Measurements from ENCODE around the gene C1QTNF4. TPM values are rescaled to one million over a fixed set of nuclear protein-coding genes. Genes with fewer than 3 reads are reported as not detected.

C1QTNF4 gene
- total and polyA plus RNA-seq, 2 of the 4 experiments (the other 2 are of a cell fraction), result 0.12 TPM; not detected in 1

- DNase-seq (peak; percentile 24), ATAC-seq (ENCODE audit: low read depth) (peak; percentile 13; the same call in 1 of the 2 replicates)
- H3K18ac ChIP-seq (ENCODE audit: low read depth, low read length), result no peak overlapping the region
- no peaks in the 10 kb centered on the region for H3K79me1 ChIP-seq (ENCODE audit: low read depth in 1 of 2, low read length in 2 of 2)
- H3K23ac ChIP-seq (ENCODE audit: low read depth, low read length), result peak overlapping the region; percentile 35; the same call in 1 of the 2 replicates
- H2BK5ac ChIP-seq (ENCODE audit: low read depth, low read length, poor library complexity, severe bottlenecking), result peak overlapping the region; percentile 7
- no peaks in the 10 kb centered on the region for H3K27me3 ChIP-seq (ENCODE audit: control insufficient read depth, insufficient read depth, low read length)
- peaks cover 6% of the 10 kb centered on the region for H3K9me1 ChIP-seq (ENCODE audit: insufficient read depth, low read length)
- peak overlapping the region; percentile 55 for H3K4ac ChIP-seq (ENCODE audit: low read depth, low read length)
- no peak overlapping the region for H3K4me3 ChIP-seq (ENCODE audit: insufficient read depth, low read depth, low read length)
- H2BK120ac ChIP-seq (ENCODE audit: low read depth, low read length), result no peak overlapping the region; the same call in 1 of the 2 replicates
- no CpG with 5 or more reads among the region's 5 CpGs for WGBS, 2 experiments (ENCODE audit: extremely low coverage in 2 of 2, insufficient read length in 1 of 2)
- no TSS peak for BruUV-seq (replicated peaks)
- in situ Hi-C loops (cut with MboI; ENCODE audit: low sequenced_read_pairs), result no loop called here
- no peak overlapping the region for H2BK15ac ChIP-seq (ENCODE audit: low read depth, low read length)
- no peak overlapping the region; the same call in 1 of the 2 replicates for H3K4me2 ChIP-seq (ENCODE audit: low read depth, low read length)
- intact Hi-C loops (cut with micrococcal nuclease), result loop anchor here (1.0 kb wide), 1 partner anchor 53 kb away; the partner anchor contains the start of gene CELF1
- no peaks in the 10 kb centered on the region for H3K9me3 ChIP-seq (ENCODE audit: control insufficient read depth, insufficient read depth, low read length)
- peaks cover 4% of the 10 kb centered on the region; the same call in 1 of the 2 replicates for H3K36me3 ChIP-seq (ENCODE audit: control insufficient read depth, insufficient read depth, low read length)
- no peak overlapping the region for H2AK9ac ChIP-seq (replicated peaks; ENCODE audit: low read depth, low read length, poor library complexity)
- H3K27ac ChIP-seq (ENCODE audit: insufficient read depth, low read length), result no peak overlapping the region
- dilution Hi-C loops (cut with HindIII; ENCODE audit: low sequenced_read_pairs, unreplicated experiment), result no loop called here
- no peak overlapping the region; the same call in 1 of the 2 replicates for H4K5ac ChIP-seq (ENCODE audit: low read depth, low read length)
- H3K14ac ChIP-seq (replicated peaks; ENCODE audit: low read depth, low read length), result peak overlapping the region; percentile 38; the same call in 1 of the 2 replicates
- peak overlapping the region in 1 of 2 experiments; percentile 38; a peak in 1 of 4 replicates for H4K8ac ChIP-seq (ENCODE audit: low read depth in 2 of 2, low read length in 2 of 2)
- no peak overlapping the region for H4K91ac ChIP-seq (ENCODE audit: insufficient read depth, low read depth, low read length)
- H3K56ac ChIP-seq (ENCODE audit: extremely low read depth, insufficient read depth, low read length), result no peak overlapping the region
- H4K20me1 ChIP-seq (ENCODE audit: insufficient read depth, low read length), result peaks cover 7% of the 10 kb centered on the region; the same call in 1 of the 2 replicates
- POLR2A ChIA-PET (ENCODE audit: unreplicated experiment), result interaction anchor here (0.6 kb wide), 1 partner anchor 53 kb away, joined by 3 read pairs; no protein-coding TSS in a partner anchor
- H3K9ac ChIP-seq (ENCODE audit: low read depth, low read length), result no peak overlapping the region
- peak overlapping the region; percentile 78 for H2AFZ ChIP-seq (replicated peaks; ENCODE audit: low read length, poor library complexity)
- H2BK20ac ChIP-seq (ENCODE audit: low read depth, low read length), result peak overlapping the region; percentile 43; the same call in 1 of the 2 replicates
- H3K4me1 ChIP-seq (ENCODE audit: control insufficient read depth, insufficient read depth, low read length), result peaks cover 8% of the 10 kb centered on the region
- CTCF ChIA-PET, result interaction anchor here (2.7 kb wide), 1 partner anchor 10 kb away, joined by 9 read pairs; no protein-coding TSS in a partner anchor
- H2AK5ac ChIP-seq (ENCODE audit: low read depth, low read length), result peak overlapping the region; percentile 41
- no peak for TF ChIP-seq NFE2L2 (IDR thresholded peaks at IDR 0.05; ENCODE audit: low read depth, low read length)
- TF ChIP-seq MXI1 (IDR thresholded peaks at IDR 0.05; ENCODE audit: borderline replicate concordance, low read depth, low read length), result no peak
- no peak for TF ChIP-seq CEBPB (IDR thresholded peaks at IDR 0.05; ENCODE audit: low read depth, low read length)
- TF ChIP-seq CHD1 (IDR thresholded peaks at IDR 0.05; ENCODE audit: low read depth, low read length), result no peak
- no peak for TF ChIP-seq RAD21 (IDR thresholded peaks at IDR 0.05; ENCODE audit: low read length)
- TF ChIP-seq BHLHE40 (IDR thresholded peaks at IDR 0.05; ENCODE audit: low read depth, low read length), result no peak
- no peak for TF ChIP-seq SMC3 (IDR thresholded peaks at IDR 0.05; ENCODE audit: low read depth, low read length)
- no peak for TF ChIP-seq USF2 (IDR thresholded peaks at IDR 0.05; ENCODE audit: low read depth, low read length)
- TF ChIP-seq RCOR1 (IDR thresholded peaks at IDR 0.05; ENCODE audit: insufficient replicate concordance, low read length), result no peak
- TF ChIP-seq, protein P1, sequence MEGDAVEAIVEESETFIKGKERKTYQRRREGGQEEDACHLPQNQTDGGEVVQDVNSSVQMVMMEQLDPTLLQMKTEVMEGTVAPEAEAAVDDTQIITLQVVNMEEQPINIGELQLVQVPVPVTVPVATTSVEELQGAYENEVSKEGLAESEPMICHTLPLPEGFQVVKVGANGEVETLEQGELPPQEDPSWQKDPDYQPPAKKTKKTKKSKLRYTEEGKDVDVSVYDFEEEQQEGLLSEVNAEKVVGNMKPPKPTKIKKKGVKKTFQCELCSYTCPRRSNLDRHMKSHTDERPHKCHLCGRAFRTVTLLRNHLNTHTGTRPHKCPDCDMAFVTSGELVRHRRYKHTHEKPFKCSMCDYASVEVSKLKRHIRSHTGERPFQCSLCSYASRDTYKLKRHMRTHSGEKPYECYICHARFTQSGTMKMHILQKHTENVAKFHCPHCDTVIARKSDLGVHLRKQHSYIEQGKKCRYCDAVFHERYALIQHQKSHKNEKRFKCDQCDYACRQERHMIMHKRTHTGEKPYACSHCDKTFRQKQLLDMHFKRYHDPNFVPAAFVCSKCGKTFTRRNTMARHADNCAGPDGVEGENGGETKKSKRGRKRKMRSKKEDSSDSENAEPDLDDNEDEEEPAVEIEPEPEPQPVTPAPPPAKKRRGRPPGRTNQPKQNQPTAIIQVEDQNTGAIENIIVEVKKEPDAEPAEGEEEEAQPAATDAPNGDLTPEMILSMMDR (conservative IDR thresholded peaks at IDR 0.05; ENCODE audit: low read depth, low read length), result no peak
- TF ChIP-seq MAZ (IDR thresholded peaks at IDR 0.05; ENCODE audit: borderline replicate concordance, low read depth, low read length), result no peak
- no peak for TF ChIP-seq MAFK (IDR thresholded peaks at IDR 0.05; ENCODE audit: low read depth, low read length)
- no peak for TF ChIP-seq ELK1 (IDR thresholded peaks at IDR 0.05; ENCODE audit: borderline replicate concordance, low read depth, low read length)
- no peak for TF ChIP-seq FOS (IDR thresholded peaks at IDR 0.05; ENCODE audit: low read depth, low read length)
- no peak for TF ChIP-seq POLR2A (IDR thresholded peaks at IDR 0.05; ENCODE audit: low read depth, low read length)
- TF ChIP-seq RFX5 (IDR thresholded peaks at IDR 0.05; ENCODE audit: low read depth, low read length), result no peak
These were observed 12.5 kb upstream of the C1QTNF4 start for GRCh38 chr11:47606731-47607130.
